ENCODE measurements around the gene SNRPD1. TPM values are rescaled to one million over a fixed set of nuclear protein-coding genes. Genes with fewer than 3 reads are reported as not detected.
A peak's percentile ranks its signal among the peaks of the same experiment; 100 is the strongest.
"Not testable (repeated sequence)": the region's sequence is repeated elsewhere in the genome, so short reads cannot be mapped to it uniquely, and the experiment has no call there.

The SNRPD1 gene
- total RNA-seq, 1 experiment from 2014 or later = 112 TPM

GRCh38 chr18:21584391-21584790 lies 27.7 kb upstream of the SNRPD1 start:
- DNase-seq = no peak
- H3K4me3 Mint-ChIP-seq (ENCODE audit: low read depth, unreplicated experiment) = no peak overlapping the region
- BruUV-seq (replicated peaks) = no TSS peak
- TF ChIP-seq CTCF (IDR thresholded peaks at IDR 0.05; ENCODE audit: unreplicated experiment) = no peak
- H3K27me3 Mint-ChIP-seq (ENCODE audit: unreplicated experiment) = no peaks in the 10 kb centered on the region
- CTCF ChIA-PET = no interaction called here
- H3K4me1 Mint-ChIP-seq (ENCODE audit: low read depth, unreplicated experiment) = peaks cover 6% of the 10 kb centered on the region
- intact Hi-C loops (cut with micrococcal nuclease; ENCODE audit: unreplicated experiment) = no loop called here
- no peak overlapping the region for H3K27ac Mint-ChIP-seq (ENCODE audit: unreplicated experiment)
- H3K9me3 Mint-ChIP-seq (ENCODE audit: low read depth, unreplicated experiment) = no peaks in the 10 kb centered on the region
- H3K36me3 Mint-ChIP-seq (ENCODE audit: insufficient read depth, unreplicated experiment) = no peaks in the 10 kb centered on the region

GRCh38 chr18:21592361-21592760 lies 19.8 kb upstream of the SNRPD1 start:
- BruUV-seq (replicated peaks); H3K4me3 Mint-ChIP-seq (ENCODE audit: low read depth, unreplicated experiment); H3K9me3 Mint-ChIP-seq (ENCODE audit: low read depth, unreplicated experiment); CTCF ChIA-PET; H3K27me3 Mint-ChIP-seq (ENCODE audit: unreplicated experiment); H3K4me1 Mint-ChIP-seq (ENCODE audit: low read depth, unreplicated experiment); DNase-seq; intact Hi-C loops (cut with micrococcal nuclease; ENCODE audit: unreplicated experiment); H3K27ac Mint-ChIP-seq (ENCODE audit: unreplicated experiment): not testable (repeated sequence)
- H3K36me3 Mint-ChIP-seq (ENCODE audit: insufficient read depth, unreplicated experiment) = peaks cover 12% of the 10 kb centered on the region

GRCh38 chr18:21593540-21594257 lies 18.4 kb upstream of the SNRPD1 start:
- DNase-seq = no peak

GRCh38 chr18:21597620-21598019 lies 14.5 kb upstream of the SNRPD1 start:
- BruUV-seq (replicated peaks) = no TSS peak
- no peak for DNase-seq
- CTCF ChIA-PET = no interaction called here
- intact Hi-C loops (cut with micrococcal nuclease; ENCODE audit: unreplicated experiment) = no loop called here
- Mint-ChIP-seq H3K27me3 (ENCODE audit: unreplicated experiment) (no peaks in the 10 kb centered on the region), H3K4me3 (ENCODE audit: low read depth, unreplicated experiment) (peak overlapping the region; percentile 81), H3K36me3 (ENCODE audit: insufficient read depth, unreplicated experiment) (peaks cover 43% of the 10 kb centered on the region), H3K27ac (ENCODE audit: unreplicated experiment) (no peak overlapping the region), H3K4me1 (ENCODE audit: low read depth, unreplicated experiment) (peaks cover 7% of the 10 kb centered on the region), H3K9me3 (ENCODE audit: low read depth, unreplicated experiment) (no peaks in the 10 kb centered on the region)
- no peak for TF ChIP-seq CTCF (IDR thresholded peaks at IDR 0.05; ENCODE audit: unreplicated experiment)

More at GRCh38 chr18:21593540-21594257, 18.4 kb upstream of the SNRPD1 start:
- no peak for TF ChIP-seq CTCF (IDR thresholded peaks at IDR 0.05; ENCODE audit: unreplicated experiment)
- Mint-ChIP-seq H3K27me3 (ENCODE audit: unreplicated experiment) (no peaks in the 10 kb centered on the region), H3K4me1 (ENCODE audit: low read depth, unreplicated experiment) (peaks cover 2% of the 10 kb centered on the region), H3K4me3 (ENCODE audit: low read depth, unreplicated experiment) (no peak overlapping the region), H3K36me3 (ENCODE audit: insufficient read depth, unreplicated experiment) (peaks cover 17% of the 10 kb centered on the region), H3K27ac (ENCODE audit: unreplicated experiment) (no peak overlapping the region), H3K9me3 (ENCODE audit: low read depth, unreplicated experiment) (no peaks in the 10 kb centered on the region)
- CTCF ChIA-PET = no interaction called here
- BruUV-seq (replicated peaks) = no TSS peak
- intact Hi-C loops (cut with micrococcal nuclease; ENCODE audit: unreplicated experiment) = no loop called here
